ENCODE measurements around the gene COL21A1.
"Not testable (repeated sequence)": the region's sequence is repeated elsewhere in the genome, so short reads cannot be mapped to it uniquely, and the experiment has no call there.

DNA sequence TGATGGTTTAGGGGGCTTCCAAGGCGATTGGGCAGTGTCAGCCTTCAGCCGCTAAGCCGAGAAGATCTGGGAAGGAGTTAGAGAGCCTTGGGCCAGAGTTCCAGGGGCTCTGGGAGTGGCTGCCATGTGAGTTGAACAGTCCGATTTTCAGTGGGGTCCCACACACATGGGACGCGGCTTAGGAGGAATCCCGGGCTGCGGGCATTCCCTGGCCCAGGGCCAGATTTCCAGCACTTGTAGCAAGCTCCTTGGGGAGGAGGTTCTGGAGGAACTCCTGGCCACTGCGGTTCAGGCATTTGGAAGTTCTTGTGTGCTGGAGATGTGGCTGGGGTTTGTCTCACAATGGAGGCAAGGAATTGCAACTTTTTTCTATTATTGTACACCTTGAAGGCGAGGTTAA, 233.3 kb downstream of the COL21A1 start:
- TF ChIP-seq, protein P1, sequence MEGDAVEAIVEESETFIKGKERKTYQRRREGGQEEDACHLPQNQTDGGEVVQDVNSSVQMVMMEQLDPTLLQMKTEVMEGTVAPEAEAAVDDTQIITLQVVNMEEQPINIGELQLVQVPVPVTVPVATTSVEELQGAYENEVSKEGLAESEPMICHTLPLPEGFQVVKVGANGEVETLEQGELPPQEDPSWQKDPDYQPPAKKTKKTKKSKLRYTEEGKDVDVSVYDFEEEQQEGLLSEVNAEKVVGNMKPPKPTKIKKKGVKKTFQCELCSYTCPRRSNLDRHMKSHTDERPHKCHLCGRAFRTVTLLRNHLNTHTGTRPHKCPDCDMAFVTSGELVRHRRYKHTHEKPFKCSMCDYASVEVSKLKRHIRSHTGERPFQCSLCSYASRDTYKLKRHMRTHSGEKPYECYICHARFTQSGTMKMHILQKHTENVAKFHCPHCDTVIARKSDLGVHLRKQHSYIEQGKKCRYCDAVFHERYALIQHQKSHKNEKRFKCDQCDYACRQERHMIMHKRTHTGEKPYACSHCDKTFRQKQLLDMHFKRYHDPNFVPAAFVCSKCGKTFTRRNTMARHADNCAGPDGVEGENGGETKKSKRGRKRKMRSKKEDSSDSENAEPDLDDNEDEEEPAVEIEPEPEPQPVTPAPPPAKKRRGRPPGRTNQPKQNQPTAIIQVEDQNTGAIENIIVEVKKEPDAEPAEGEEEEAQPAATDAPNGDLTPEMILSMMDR (IDR thresholded peaks at IDR 0.05), result not testable (repeated sequence)
- not testable (repeated sequence) for TF ChIP-seq POLR2A (IDR thresholded peaks at IDR 0.05)
